C1 segment of cervical spinal cord (tissue), 14 donors: ENCODE data around the gene IRF4.

Experiments used
- DNase-seq, 14 donors: peaks; one replicate each; lab custom pipeline; 2025; lab: John Stamatoyannopoulos, UW

Gene IRF4

GRCh38 chr6:443621-444159 is 52.1 kb downstream of the IRF4 start:
- no peak for DNase-seq

GRCh38 chr6:444653-445275 is 53.2 kb downstream of the IRF4 start:
- DNase-seq, result no peak

DNA sequence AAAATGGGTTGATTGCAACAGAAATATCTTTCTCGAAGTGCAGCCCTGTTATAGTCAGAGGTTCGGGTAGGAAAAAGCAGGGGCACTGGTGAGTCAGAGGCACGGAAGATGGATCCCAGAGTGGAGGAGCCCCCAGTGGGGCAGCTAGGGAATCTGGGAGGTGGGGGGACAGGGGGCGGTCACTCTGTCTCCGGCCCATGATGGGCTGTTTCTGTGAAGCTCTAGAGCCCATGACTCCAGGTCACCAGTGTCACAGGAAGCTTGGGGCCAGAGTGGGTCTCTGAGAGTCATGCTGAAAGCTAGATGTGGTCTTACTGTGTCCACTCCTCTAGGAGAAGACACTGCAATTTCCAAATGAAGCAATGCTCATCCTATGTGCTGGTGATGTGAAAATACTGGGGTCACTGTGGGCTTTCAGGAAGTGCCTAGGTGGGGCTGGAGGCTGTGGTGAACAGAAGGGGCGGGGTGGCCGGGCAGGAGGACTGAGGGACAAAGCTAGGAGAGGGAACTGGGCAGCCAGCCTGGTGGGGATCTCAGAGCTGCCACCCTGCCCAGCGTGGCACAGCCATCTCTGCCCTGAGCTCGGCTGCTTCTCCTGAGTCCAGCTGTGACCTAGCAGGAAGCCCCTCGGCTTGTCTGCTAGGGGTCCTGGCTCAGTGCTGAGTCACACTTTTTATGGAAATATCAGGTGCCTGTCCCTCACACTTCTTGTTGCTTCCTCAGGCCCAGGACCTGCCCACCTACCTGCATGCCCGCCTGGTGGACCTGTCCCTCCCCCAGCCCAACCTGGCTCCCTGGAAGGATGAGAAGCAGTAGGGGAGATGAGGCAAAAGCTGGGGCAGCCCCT is 54.2 kb downstream of the IRF4 start:
- DNase-seq, result no peak

DNA sequence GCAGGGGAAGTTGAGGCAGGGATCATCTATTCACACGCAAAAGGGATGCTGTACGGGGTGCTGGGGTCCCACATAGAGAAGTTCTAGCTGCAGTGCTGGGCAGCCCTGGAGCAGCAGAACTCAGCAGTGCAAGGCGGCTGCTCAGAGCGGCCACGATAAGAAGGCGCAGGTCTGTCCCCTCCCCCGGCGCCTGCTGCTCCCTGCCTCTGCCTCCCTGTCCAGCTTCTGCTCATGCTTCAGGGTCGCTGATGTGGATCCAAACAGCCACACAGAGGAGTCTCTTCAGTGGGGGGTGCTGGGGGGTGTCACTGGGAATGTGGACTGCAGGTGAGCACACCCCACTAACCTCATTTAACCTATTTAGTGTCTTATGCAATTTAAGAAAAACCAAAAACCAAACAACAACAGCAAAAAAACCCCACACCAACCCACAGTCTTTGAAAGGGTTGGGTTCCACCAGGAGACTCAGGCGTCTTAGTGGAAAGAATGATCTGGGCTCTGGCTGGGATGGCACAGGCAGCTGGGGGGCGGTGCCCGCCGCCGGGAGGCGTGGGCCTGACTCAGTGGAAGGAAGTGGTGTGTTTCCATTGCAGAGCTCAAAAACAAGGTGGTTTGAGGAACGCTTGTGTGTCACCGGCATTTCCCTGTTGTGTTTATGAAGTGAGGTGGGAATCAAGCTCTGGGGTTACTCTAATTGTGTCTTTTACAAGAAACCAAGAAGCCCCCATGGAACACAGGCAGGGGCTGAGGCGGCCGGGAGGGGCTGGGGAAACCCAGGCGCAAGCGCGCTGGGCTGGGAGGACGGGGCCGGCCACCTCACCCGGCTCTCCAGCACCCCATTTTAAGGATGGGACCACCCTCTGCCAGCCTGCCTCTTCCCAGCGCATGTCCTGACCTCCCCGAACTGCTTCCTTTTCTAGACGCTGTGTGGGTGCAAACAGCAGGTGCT is 55.1 kb downstream of the IRF4 start:
- no peak for DNase-seq

DNA sequence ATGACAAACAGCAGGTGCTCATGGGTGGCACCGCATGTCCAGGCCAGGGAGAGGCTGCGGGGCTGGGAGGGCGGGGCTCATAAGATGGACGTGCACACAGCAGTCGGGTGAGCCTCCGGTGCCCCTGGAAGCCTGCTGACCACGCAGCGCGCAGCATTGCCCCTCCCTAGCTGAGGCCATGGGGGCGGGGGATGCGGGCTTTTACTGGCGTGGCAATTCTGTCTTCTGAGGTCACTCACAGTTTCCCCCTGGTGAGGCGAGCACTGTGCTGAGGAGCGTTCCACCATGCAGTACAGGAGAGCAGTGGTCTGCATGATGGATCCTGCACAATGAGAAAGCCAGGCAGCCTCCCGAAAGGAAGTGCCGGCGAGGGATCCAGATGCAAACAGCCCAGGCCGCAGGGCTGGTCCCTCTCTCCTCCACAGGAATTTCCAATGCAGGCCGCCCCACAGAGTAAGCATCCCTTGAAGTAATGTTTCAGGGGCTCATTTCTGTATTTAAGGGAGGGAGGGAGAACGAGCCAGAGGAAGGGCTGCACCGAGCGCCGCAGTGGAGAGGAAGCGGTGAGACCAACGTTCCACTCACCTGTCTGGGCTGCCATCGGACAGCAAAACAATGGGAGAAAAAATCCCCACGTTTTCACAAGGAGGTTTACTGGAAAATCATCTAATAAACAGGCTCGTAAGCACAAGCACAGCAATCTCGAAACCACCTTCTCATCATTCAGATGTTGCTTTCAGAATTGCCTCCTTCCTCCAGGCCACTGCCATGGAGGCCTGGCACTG is 56.0 kb downstream of the IRF4 start:
- DNase-seq, result no peak

DNA sequence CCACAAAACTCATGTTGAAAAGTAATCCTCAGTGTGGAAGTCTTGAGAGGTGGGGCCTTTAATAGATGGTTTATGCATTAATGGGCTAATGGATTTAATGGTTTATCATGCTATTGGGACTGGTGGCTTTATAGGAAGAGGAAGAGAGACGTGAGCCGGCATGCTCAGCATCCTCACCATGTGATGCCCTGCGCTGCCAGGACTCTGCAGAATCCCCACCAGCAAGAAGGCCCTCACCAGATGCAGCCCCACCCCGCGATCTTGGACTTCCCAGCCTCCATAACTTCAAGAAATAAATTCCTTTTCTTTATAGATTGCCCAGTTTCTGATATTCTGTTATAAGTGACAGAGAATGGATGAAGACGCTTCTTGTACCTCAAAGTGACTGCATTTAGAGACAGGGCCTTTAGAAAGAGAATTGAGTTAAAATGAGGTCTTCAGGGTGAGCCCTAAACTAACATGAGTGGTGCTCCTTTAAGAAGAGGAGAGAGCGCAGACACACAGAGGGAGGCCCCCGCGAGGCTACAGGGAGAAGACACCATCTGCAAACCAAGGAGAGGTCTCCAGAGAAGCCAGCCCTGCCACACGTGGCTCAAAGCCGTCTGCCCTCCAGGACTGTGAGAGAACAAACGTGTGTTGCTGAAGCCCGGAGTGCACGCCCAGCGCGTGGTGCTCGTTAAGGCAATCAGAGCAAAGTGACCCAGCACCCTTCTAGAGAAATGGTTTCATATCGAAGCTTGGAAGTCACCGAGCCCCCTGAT is 56.9 kb downstream of the IRF4 start:
- DNase-seq, result no peak

GRCh38 chr6:449057-449430 is 57.5 kb downstream of the IRF4 start:
- no peak for DNase-seq

DNA sequence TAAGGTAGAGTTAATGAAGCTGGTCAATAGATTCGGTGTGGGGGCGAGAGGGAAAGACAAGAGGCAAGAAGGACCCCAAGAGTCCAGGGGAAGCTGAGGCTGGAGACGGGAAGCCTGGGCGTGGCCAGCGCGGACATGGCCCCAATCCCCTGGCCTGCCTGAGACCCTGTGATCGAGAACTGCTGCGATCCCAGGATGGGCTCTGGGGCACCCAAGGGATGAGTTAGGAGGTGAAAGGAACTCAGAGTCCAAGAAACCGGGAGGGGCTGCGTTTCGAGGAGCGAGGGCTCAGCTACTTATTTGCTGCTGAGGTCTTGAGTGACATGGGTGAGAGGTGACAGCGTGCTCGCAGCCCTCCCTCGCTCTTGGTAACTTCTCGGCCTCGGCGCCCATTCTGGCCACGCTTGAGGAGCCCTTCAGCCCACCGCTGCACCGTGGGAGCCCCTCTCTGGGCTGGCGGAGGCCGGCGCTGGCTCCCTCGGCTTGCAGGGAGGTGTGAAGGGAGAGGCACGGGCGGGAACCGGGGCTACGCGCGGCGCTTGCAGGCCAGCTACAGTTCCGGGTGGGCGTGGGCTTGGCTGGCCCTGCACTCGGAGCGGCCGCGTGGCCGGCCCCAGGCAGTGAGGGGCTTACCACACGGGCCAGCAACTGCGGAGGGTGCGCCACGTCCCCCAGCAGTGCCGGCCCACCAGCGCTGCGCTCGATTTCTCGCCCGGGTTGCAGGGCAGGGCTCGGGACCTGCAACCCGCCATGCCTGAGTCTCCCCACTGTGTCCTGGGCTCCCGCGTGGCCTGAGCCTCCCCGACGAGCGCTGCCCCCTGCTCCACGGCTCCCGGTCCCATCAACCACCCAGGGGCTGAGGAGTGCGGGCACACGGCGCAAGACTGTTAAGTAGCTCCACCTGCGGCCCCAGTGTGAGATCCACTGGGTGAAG is 58.2 kb downstream of the IRF4 start:
- no peak for DNase-seq

DNA sequence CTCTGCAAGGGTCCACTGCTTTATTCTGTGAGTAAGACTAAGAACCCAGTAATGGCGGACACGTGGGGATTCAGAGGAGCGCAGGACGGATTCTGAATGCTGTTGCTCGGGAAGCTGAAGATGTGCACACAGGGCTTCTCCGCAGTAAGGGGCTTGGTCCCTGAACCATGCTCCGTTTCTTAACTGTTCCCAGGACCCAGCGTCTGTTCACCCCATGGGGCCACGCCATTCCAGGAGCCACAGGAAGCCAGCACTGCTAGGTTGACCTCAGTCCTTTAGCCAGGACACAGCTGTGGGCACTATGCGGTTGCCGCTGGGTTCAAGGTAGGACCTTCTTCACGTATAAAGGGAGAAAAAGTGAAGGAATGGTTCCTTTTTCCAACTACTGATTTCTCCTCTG is 59.8 kb downstream of the IRF4 start:
- no peak for DNase-seq

DNA sequence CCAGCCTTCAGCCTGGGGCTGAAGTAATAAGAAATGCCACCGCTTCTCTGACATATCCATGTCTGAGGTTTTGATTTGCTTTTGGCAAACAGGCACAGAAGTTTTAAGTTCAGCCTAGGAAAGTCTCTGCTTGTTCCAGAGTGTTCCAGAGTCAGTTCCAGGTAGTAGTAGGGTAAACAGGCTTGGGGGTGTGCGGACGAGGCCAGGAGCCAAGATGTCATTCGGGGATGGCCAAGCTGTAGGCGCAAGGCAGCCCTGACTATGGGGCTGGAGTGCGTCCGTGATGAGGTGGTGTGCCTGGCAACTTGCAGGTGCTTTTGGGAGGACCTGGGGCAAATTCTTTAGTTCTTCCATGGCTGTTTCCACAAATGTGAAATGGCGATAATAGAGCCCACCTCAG is 60.3 kb downstream of the IRF4 start:
- no peak for DNase-seq

- DNase-seq, result no peak
Measured at GRCh38 chr6:452301-453067, 60.9 kb downstream of the IRF4 start.

DNA sequence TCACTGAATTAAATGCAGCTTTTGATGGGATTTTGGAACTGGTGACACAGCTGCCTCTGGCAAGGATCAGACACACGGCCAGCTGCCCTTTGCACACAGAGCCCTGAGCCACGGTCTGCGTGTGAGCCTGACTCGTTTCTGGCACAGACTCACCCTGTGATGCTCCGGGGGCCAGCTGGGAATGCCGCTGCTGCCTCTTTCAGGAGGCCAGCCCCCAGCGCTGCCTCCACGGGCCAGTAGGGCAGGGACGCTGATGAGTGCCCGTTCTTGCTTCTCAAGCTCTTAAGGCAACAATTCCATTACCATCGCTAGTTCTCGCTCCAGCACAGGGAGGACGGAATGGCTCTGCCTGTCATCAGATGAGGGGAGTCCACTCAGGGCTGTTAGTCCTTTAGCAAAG is 61.6 kb downstream of the IRF4 start:
- peak in 11 of 14 donors; percentile 2 to 66 (median 41) for DNase-seq

GRCh38 chr6:454148-454991 is 62.8 kb downstream of the IRF4 start:
- DNase-seq, result no peak

DNA sequence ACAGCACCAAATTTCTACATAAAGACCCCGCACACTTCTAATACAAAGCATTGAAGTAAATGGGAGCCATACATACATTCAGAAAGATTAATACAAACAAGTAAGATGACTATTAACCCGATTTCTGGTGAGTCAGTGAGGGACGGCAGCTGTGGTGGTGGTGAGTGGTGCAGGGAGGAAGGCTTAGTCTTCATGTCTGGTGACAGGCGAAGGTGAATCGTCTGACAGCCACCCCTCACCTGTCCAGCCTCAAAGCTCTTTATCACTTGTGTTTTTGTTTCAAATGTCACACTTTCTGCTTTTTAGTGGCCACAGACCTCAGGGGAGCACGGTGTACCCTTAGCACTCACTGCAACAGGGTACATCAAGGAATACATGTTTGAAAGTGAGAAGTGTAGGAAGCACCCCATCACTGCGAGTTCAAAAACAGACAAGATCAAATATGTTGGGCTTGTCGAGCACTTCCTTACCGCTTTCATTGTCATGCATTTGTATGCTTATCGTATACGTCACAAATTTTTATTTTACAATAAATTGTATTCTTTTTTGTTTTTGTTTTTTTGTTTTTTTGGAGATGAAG is 63.5 kb downstream of the IRF4 start:
- DNase-seq, result no peak

- DNase-seq, result no peak
Measured at GRCh38 chr6:455835-456234, 64.3 kb downstream of the IRF4 start.

- no peak for DNase-seq
Measured at GRCh38 chr6:456358-456867, 64.9 kb downstream of the IRF4 start.

- DNase-seq, result no peak
Measured at GRCh38 chr6:456887-457286, 65.3 kb downstream of the IRF4 start.
